ENCODE data around the gene HDAC9.

Gene HDAC9

DNA sequence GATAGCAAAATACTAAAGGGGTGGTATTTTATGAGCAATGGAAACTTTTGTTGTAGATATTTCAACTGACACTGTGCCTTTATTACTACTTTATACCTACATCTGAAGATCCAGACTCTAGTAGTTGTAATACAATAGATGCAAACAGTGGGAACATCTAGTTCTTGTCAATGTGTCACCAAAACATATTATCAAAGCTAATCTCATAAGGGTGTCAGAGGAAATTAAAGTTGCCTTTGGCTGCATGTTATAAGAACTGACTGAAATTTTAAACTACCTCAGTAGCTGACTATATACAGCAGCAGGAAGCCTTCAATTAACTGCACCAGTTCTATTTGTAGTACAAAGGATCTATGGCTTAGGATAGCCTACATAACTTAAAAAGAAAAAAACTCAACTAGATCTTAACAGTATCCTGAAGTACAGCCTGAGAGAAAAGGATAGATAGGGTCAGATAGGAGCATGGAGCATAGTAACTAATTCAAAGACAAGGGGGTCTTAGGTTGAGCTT lies 30.9 kb downstream of the HDAC9 start:
- DNase-seq, result no peak

GRCh38 chr7:18529239-18529638 lies 33.7 kb downstream of the HDAC9 start:
- DNase-seq, result no peak

DNA sequence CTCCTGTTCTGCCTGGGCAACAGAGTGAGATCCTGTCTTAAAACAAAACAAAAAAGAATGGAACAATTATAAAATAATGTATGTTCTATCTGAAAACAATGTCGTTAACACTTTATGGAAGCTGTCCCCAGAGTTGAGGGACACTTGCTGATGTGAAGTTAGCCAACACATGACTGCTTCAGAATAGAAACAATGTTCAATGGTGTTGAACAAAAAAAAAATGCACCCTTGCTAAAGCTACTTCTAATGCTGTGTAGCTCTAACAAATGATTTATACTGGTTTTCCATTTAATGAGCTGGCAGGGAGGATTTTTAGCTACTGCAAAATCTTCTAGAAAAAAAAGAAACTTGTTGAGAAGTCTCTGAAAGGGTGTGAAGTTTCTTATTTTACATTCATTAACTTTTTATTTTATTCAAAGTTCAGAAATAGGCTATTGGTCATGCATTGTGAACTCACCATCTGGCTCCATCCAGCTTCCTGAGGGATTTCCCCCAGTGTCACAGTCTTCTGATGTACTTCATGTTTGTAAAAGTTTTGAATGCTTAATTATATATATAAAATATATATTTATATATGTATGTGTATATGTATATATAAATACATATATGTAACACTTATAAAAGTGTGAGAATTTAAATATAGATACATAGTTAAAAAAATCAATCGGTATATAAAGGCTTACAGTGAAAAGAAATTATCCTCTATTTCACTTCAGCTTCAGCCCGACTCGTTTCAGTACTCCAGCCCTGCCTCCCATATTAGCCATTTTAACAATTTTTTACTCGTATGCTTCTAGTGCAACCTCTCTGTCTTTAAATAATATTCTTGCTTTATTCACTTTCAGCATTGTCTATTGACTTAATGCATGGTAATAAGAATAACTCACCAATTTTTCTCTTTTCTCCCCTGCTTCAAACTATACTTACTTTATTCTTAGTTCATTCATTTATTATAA lies 35.0 kb downstream of the HDAC9 start:
- no peak for DNase-seq

- DNase-seq, result no peak
These were observed 36.0 kb downstream of the HDAC9 start for GRCh38 chr7:18531539-18531938.

DNA sequence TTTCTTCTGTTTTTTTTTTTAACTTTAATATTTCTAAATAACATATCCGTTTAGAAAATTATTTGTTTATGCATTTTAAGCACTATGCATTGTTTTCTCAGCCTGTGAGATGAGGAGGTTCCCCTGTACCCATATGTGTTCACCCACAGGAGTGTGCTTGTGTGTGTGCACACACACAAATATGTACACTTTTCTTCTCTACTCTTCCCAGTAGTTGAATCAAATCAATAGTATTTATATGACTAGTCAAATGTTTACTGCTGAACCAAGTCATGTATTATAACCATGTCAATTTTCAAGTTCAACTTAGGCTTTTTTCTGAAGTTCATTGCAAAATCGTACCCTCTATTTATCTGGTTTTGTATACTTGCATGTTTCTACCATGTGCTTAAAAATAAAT lies 37.3 kb downstream of the HDAC9 start:
- DNase-seq, result no peak

DNA sequence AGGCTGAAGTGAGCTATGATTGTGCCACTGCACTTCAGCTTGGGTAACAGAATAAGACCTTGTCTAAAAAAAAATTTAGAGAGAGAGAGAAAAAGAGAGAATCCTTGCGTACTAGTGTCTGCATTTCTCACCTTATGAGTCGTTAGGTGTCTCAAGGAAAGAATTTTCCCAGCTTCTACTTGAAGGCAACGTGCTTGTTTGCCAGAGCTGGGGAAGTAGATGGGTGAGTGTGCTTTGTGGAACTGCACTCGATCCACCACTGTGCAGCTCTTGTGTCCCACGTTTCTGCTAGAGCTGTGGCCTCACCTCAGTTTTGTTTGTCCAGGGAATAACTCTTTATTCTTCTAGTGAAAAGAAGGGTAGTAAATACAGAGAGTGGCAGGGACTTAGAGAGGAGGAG lies 38.9 kb downstream of the HDAC9 start:
- DNase-seq, result peak; percentile 46

GRCh38 chr7:18535810-18536415 lies 40.4 kb downstream of the HDAC9 start:
- DNase-seq, result no peak

GRCh38 chr7:18536486-18536885 lies 40.9 kb downstream of the HDAC9 start:
- no peak for DNase-seq

- no peak for DNase-seq
These were observed 43.2 kb downstream of the HDAC9 start for GRCh38 chr7:18538554-18539250.

- DNase-seq, result no peak
These were observed 44.8 kb downstream of the HDAC9 start for GRCh38 chr7:18540396-18540795.

DNA sequence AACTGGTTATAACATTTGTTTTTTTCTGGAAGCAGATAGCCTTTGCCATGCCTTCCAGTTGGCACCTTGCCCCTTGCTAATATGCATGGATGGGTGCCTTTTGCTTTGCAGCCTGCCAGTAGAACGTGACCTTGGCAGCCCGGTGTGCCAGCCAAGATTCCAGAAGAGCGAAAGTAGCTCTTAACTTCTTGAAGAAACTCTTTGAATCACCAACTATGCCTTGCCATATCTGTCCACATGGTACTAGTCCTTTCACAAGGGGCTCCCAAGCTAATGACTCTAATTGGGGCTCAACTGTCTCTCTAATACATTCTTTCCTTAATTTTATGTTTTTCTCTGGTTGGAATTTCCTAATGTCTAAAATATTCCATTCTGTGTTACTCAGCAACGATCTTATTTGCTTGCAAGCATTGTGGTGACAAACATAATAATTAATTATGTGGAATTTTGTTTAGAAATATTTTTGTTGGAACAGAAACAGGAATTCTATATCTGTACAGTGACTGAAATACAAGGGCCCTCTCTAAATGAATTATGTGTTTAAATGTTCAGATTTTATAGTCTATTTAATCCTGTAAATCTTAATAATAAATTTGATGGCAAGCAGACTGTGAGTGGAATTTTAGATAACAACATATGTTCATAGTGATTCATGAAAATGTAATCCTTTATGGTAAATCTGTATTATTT lies 45.8 kb downstream of the HDAC9 start:
- peak; percentile 70 for DNase-seq

GRCh38 chr7:18541871-18542212 lies 46.3 kb downstream of the HDAC9 start:
- DNase-seq, result no peak

DNA sequence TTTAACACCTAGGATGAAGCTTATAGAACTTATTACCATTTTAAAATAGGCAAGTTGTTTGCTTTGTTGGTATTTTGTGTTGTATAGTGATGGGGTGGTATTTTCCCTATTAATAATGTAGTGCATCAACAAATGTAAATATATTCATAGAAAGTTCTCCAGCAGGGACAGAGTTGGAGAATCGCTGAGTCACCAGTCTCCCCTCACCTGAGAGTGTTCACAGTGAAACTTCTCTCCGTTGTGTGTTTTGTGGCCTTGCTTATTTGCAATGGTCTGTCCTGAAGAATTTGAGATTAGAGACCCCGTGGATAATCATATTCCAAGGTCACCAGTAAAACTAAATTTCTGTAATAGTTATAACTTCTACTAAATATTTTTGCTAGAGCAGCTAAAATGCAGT lies 51.0 kb downstream of the HDAC9 start:
- DNase-seq, result no peak

DNA sequence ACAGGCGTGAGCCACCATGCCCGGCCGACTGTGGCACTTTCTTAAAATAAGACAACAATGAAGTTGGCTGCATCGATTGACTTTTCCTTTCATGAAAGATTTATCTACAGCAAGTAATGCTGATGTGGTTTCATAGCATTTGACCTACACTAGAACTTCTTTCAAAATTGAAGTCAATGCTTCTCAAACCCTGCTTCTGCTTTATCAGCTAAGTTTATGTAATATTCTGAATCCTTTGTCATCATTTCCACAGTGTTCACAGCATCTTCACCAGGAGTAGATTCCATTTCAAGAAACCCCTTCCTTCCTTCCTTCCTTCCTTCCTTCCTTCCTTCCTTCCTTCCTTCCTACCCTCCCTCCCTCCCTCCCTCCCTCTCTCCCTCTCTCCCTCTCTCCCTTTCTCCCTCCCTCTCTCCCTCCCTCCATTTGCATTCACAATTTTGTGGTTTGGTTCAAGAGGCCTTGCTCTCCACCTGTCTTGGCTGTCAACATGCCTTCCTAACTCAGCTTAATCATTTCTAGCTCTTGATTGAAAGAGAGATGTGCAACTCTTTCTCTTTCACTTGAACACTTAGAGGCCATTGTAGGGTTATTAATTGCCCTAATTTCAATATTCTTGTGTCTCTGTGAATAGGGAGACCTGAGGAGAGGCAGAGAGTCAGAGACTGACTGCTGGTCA lies 52.1 kb downstream of the HDAC9 start:
- no peak for DNase-seq

- no peak for DNase-seq
These were observed 53.0 kb downstream of the HDAC9 start for GRCh38 chr7:18548534-18548933.

GRCh38 chr7:18550574-18550973 lies 55.0 kb downstream of the HDAC9 start:
- DNase-seq, result no peak

DNA sequence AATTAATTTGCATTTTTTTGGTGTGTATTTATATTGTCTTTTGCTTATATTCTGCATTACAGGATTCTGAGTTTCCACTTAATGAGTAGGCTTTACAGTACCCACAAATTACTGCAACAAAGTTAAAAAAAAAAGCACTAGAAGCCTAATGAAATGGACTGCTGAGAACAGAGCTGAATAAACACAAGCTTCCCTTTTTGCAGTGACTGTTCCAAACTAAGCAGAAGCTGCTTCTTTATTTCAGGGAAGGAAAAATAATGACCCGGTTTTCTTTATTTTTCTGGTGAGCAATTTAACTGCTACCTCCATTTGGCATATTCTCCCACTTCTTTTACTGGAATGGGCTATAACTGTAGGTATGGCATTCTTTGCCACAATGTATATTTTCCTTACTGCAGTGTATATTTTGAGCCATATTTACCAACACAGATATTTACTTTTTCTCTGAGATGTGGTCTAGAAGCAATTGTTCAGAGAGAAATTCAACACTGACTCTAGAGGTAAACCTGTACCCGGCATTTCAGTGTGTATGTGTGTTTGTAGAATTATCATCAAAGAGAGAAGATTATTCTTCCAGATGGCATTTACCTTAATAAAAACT lies 56.9 kb downstream of the HDAC9 start:
- no peak for DNase-seq

DNA sequence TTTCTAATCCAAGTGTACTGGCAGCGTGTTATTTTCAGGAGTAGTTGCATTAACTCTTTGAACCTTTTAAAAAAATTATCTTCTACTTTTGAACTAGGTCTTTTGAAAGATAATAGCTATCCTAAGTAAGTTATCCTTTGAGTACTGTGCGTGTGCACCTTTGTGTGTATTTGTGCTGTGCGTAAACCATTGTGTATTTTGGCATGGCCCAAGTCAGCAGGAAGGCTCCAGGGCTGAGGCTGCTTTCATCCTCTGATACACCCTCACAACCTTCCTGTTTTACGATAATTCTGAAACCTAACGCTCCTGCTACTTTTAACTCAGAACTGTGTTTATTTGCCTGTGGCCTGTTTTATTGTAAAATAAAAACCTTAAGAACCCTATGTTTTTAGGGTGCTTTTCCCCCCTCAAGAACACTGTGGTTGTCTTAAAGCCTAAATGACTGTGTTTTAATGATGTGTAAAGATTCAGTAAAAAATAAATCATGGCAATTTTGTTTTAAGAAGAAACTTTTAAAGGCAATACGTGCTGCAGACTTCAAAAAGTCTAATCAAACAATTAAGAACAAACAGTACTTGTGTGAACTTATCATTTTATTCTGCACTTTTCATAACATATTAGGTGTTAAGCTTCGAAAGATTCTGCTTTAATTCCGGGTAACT lies 57.5 kb downstream of the HDAC9 start:
- no peak for DNase-seq

GRCh38 chr7:18553605-18554003 lies 58.1 kb downstream of the HDAC9 start:
- no peak for DNase-seq

GRCh38 chr7:18555120-18555519 lies 59.6 kb downstream of the HDAC9 start:
- no peak for DNase-seq

DNA sequence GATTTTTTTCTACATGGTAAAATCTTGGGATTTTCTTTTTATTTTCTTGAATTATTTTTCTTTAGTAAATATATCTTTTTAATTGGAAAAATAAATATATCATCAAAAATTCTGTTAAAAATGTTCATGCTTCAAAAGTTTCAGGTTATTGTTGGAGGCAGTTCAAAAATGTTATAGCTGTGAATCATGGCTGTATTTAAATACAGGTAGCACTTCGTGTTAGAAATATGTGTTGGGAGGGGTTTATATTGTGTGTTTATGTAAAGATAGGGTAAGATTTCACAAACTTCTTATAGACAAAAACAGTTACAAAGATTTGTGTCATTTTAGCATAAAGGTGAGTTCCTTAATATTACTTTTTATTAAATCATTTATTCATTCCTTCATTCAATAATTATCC lies 60.4 kb downstream of the HDAC9 start:
- no peak for DNase-seq

DNA sequence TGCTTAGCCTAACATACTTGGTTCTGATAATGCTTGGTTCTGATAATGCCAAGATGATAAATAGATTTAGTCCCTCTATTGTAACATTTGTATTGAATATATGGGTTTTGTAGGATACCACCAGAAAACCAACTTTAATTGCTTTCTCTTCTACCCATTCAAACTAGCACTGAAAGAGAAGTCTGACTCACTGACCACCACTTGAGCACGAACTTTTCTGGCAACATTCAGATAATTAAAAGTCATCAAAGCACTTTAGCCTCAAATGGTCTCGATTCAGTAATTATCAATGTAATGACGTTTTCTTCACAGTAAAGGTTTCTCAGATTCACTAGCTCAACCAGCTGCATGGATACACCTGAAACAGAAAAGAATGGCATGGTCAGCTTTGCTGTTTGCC lies 63.0 kb downstream of the HDAC9 start:
- no peak for DNase-seq
